Glutamatergic neuron (in vitro differentiated cells): ENCODE data around the gene FOXL1. TPM values are rescaled to one million over a fixed set of nuclear protein-coding genes. Genes with fewer than 3 reads are reported as not detected.

Experiments used
- DNase-seq: peaks from one replicate; pipeline ENCODE4 v3.0.0; 2022
- H3K27ac Mint-ChIP-seq: one replicate; pipeline ENCODE4 v1.8.0; 2020; ENCODE audit warnings: mild to moderate bottlenecking, mixed read lengths, inconsistent platforms; ENCODE audit not compliant: unreplicated experiment
- H3K27me3 Mint-ChIP-seq: one replicate; pipeline ENCODE4 v1.8.0; 2020; ENCODE audit warnings: mild to moderate bottlenecking, moderate library complexity, mixed read lengths, inconsistent platforms; ENCODE audit not compliant: unreplicated experiment
- H3K36me3 Mint-ChIP-seq: one replicate; pipeline ENCODE4 v1.8.0; 2020; ENCODE audit warnings: mild to moderate bottlenecking, mixed read lengths, inconsistent platforms; ENCODE audit not compliant: unreplicated experiment
- H3K4me1 Mint-ChIP-seq: one replicate; pipeline ENCODE4 v1.8.0; 2020; ENCODE audit warnings: mild to moderate bottlenecking, low read depth, mixed read lengths, inconsistent platforms; ENCODE audit not compliant: unreplicated experiment
- H3K4me3 Mint-ChIP-seq: one replicate; pipeline ENCODE4 v1.8.0; 2020; ENCODE audit warnings: mild to moderate bottlenecking, mixed read lengths, inconsistent platforms; ENCODE audit not compliant: unreplicated experiment
- H3K9me3 Mint-ChIP-seq: one replicate; pipeline ENCODE4 v1.8.0; 2020; ENCODE audit warnings: mild to moderate bottlenecking, moderate library complexity, mixed read lengths, inconsistent platforms; ENCODE audit not compliant: unreplicated experiment
- CTCF ChIP-seq: fragments of 200-600 bp; sonication (generic); IDR thresholded peaks from one replicate; pipeline ENCODE4 v1.5.0; 2021; ENCODE audit not compliant: partially characterized antibody, unreplicated experiment
- total RNA-seq: library from RNA; stranded (reverse); fragmentation: NEBNext Ultra II Directional; extraction: Animal tissue kit (Norgen Biotek cat#: 25700); gene quantifications from one replicate; pipeline ENCODE4 v1.2.1, GENCODE V29; 2021; ENCODE audit not compliant: unreplicated experiment

Gene FOXL1
- total RNA-seq, 1 donor from 2014 or later = not detected

- H3K27ac Mint-ChIP-seq = no peak overlapping the region
- no peak for TF ChIP-seq CTCF
- no peaks in the 10 kb centered on the region for H3K36me3 Mint-ChIP-seq
- H3K4me1 Mint-ChIP-seq = no peaks in the 10 kb centered on the region
- H3K9me3 Mint-ChIP-seq = peaks cover 10% of the 10 kb centered on the region
- H3K4me3 Mint-ChIP-seq = no peak overlapping the region
- peaks cover 1% of the 10 kb centered on the region for H3K27me3 Mint-ChIP-seq
- DNase-seq = no peak
These were observed 40.3 kb downstream of the FOXL1 start for GRCh38 chr16:86618431-86619238.

DNA sequence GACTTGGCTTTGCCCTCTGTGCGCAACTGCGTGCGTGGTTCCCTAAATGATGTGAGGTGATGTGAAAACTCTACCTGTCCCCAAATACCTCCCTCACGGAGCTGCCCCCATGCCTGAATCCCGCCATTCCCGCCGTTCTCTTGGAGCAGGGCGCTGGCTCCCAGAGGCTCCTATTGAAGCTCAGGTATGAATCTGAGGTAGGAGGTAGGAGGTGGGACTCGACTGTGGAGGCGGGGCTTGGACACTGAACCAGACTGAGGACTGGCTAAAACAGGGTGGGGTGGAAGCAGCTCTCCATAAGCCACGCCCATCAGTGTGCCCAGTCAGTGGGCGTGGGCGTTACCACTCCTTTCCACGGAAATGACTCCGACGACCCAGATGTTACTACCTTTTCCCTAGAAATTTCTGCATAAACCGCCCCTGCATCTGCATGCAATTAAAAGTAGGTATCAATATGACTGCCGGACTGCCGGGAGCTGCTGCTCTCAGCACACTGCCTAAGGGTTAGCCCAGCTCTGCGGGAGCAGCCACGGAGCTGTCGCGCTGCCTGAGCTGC, 41.0 kb downstream of the FOXL1 start:
- no peak for TF ChIP-seq CTCF
- peaks cover 10% of the 10 kb centered on the region for H3K9me3 Mint-ChIP-seq

DNA sequence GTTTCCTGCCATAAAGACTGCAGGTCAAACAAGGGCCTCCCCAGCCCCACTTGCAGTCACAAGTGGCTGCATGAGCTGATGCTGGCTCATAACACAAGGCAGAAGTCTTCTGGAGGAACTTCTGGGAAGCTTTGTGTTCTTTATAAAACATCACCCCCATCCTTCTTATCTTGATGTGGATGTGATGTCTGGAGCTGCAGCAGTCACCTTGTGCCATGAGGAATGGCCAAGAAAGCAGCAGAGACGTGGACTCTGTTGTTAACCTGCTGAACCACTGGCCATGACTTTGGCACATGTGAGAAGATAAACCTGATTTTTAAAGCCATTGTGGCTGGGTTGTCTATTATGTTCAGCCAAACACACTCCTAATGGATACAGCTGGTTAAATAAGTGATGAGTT, 41.8 kb downstream of the FOXL1 start:
- Mint-ChIP-seq H3K36me3 (peaks cover 4% of the 10 kb centered on the region), H3K9me3 (peaks cover 10% of the 10 kb centered on the region), H3K4me3 (no peak overlapping the region), H3K27ac (no peak overlapping the region), H3K4me1 (no peaks in the 10 kb centered on the region), H3K27me3 (peaks cover 2% of the 10 kb centered on the region)
- no peak for DNase-seq
- no peak for TF ChIP-seq CTCF

More for the DNA sequence above, 41.0 kb downstream of the FOXL1 start:
- Mint-ChIP-seq H3K4me1 (no peaks in the 10 kb centered on the region), H3K36me3 (peaks cover 2% of the 10 kb centered on the region), H3K27ac (no peak overlapping the region), H3K4me3 (no peak overlapping the region), H3K27me3 (peaks cover under 1% of the 10 kb centered on the region)
- no peak for DNase-seq

GRCh38 chr16:86621966-86622365, 43.6 kb downstream of the FOXL1 start:
- no peak overlapping the region for H3K27ac Mint-ChIP-seq
- H3K9me3 Mint-ChIP-seq = peaks cover 9% of the 10 kb centered on the region
- no peak overlapping the region for H3K4me3 Mint-ChIP-seq
- no peak for TF ChIP-seq CTCF
- H3K27me3 Mint-ChIP-seq = peaks cover 2% of the 10 kb centered on the region
- DNase-seq = no peak
- H3K4me1 Mint-ChIP-seq = no peaks in the 10 kb centered on the region
- H3K36me3 Mint-ChIP-seq = peaks cover 4% of the 10 kb centered on the region
